Islet precursor cell (in vitro differentiated cells): ENCODE results near the gene IFI35.
A peak's percentile ranks its signal among the peaks of the same experiment; 100 is the strongest.

Source experiments
- DNase-seq: peaks from one replicate; pipeline ENCODE4 v3.0.0-alpha.2; 2018

Gene IFI35

DNA sequence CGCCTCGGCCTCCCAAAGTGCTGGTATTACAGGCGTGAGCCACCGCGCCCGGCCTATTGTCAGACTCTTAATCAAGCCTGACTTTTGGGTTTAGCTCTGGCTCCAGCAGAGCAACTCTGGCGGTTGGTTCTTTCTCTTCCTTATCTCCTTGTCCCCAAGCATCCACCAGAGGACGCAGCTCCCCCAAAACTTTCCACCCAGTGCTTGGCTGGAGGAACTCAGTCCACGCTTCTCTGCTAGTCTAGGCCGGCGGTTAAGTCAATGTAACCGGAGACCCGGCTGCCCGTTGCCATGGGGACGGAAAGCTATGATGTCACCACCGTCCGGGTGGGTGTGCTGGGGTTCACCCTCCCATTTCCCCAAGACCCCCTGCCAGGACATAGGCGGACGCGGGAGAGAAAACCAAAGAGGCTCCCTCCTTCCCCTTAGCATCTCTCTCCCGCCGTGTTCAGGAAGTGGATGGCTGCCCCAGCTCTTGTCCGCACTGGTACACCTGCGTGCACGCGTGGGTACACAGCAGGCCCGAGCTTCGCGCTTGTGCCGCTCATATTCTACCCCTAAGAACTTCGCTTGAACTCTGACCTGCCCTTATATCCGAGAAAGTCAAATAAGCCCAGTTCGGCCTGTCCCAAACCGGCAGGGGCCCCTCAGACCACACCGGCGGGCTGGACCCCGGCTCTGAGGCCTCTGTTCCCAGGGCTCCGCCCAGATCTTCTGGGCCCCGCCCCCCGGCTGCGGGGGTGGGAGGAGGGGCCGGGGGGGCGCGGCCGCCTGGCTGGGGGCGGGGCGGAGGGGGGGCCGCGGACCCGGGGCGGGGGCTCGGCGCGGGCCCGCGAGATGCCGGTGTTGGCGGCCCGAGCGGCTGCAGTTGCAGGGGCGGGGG is 18.1 kb downstream of the IFI35 start, which contains the start of gene RND2:
RND2 (plus strand) TSS at position 825 of the 883 bp plus-strand sequence. CDS start 117 bp downstream, outside the sequence.
- peak; percentile 99 for DNase-seq

DNA sequence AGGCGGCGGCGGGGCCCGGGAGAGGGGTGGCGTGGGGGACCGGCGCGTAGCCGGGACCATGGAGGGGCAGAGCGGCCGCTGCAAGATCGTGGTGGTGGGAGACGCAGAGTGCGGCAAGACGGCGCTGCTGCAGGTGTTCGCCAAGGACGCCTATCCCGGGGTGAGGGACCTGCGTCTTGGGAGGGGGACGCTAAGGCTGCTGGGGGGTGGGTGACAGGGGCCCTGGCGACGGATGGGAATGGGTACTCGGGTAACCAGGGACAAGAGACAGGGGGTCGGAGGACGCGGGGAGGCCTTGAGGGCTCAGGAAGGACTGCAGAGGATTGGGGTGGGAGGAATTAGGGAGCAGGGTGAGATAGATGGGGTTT is 18.7 kb downstream of the IFI35 start:
- DNase-seq, result no peak

DNA sequence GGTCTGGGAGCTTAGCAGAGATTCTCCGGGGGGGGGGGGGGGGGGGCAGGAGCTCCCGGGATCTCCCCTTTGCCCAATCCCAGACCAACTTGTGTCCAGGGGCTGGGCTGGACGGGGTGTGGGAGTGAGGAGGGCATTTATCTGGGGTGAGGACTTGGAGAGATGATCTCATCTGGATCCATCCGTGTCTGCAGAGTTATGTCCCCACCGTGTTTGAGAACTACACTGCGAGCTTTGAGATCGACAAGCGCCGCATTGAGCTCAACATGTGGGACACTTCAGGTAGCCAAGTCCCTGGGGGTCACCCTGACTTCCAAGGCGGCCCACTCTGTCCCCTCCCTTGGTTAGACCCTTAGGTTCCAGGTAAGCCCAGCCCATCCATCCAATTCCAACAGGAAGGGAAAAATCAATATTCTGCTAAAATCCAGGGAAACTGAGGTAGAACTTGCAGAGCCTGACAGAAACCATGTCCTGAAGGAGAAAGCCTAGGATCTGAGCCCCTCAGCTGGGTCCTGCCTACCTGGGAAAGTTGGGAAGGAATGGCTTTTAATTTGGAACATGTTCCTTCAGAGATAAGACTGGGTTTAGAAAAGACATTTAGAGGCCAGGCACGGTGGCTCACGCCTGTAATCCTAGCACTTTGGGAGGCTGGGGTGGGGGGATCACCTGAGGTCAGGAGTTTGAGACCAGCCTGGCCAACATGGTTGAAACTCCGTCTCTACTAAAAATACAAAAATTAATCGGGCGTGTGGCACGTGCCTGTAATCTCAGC is 19.4 kb downstream of the IFI35 start:
- no peak for DNase-seq

DNA sequence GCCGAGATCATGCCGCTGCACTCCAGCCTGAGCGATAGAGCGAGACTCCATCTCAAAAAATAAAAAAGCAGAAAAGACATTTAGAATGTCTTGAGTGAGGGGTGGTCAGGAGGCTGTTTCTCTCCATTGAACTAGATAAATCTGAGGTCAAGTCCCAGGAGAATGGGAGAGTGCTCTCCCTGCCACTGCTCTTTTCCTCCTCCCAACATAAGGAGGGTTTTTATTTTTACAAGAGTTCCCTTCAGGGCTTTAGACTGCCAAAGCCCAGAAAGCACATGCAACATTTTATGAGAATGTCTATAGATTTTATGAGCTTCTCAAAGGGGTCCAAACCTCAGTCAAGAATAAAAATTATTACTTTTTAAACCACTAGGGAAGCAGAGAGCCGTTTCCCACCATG is 20.0 kb downstream of the IFI35 start:
- DNase-seq, result no peak

DNA sequence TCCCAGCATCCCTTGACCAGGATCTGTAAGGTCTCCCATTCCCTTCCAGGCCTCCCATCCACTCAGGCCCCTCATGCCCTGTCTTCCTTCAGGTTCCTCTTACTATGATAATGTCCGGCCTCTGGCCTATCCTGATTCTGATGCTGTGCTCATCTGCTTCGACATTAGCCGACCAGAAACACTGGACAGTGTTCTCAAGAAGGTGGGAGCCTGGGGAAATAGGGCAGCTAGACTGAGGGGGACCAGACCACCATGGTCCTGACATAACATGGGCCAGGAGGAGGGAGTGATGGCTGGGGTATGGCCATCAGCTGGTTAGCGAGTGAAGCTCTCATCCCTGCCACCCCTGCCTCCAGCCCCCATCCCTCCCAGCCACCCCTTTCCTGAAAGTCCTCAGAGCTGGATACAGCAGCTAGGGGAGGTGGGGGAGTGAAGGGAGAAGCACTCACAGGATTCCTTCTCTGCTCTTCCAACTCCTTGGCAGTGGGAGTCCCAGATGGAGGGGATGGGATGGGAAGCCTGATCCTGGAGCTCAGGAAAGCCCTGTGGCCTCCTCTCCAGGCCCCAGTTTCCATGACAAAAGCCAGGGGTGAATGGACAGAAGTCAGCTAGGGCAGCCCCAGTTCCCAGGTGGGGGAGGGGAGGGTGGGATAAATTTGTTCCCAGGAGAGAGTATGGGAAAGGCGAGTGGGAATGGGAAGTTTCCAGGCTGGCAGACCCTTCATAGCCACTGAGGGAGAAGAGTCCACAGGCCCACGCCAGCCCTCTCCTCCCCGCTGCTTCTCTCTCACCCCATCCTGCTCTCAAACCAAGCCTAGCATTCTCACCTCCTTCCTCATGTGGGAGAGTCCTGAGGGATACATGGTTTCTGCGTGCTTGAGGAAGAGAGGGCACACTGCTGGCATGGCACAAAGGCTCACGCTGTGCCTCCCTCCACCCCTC is 20.8 kb downstream of the IFI35 start:
- no peak for DNase-seq

DNA sequence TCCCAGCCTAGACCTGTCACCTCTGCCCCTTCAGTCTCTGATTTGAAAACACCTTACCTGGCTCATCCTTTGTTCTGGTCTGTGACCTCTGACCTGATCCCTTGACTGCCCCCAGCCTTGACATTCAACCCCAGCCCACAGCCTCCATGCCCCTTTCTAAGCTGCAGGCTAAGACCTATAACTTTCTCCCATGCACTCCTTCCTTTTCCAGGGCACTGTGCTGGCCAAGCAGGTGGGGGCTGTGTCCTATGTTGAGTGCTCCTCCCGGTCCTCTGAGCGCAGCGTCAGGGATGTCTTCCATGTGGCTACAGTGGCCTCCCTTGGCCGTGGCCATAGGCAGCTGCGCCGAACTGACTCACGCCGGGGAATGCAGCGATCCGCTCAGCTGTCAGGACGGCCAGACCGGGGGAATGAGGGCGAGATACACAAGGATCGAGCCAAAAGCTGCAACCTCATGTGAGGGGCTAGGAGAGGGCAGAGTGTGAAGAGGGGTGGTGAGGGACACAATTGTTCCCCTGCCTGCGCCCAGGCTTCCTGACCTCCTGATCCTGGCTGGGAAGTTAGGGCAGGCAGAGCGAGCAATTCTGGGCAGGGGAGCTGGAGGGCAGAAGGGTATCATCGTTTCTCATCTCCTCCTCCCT is 21.8 kb downstream of the IFI35 start:
- DNase-seq, result no peak

DNA sequence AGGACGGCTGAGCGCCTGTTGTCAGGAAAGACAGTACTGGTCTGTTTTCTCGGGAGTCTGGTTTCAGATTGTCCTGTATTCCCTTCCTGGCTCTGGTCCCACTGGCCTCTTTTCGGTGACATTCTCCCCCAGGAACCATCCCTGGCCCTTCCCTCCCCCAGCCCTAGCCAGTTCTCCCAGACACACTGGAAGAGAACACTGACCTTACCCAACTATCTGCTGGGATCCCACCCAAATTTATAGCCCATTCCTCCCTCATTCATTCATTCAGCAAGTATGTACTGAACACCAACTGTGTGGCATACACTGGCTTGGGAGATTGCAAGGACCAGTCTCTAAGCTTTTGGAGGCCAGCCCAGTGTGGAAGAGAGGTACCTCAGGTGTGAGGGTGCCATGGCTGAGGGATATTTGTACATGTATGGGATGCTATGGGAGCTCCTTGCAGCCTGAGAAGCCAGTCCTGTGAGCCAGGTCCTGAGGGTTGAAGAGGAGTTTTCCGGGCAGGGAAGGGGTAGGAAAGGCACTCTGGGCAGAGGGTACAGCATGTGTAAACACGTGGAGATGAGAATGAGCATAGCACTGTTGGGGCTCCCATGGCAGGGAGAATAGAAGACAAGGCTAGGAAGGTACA is 23.7 kb downstream of the IFI35 start:
- no peak for DNase-seq

DNA sequence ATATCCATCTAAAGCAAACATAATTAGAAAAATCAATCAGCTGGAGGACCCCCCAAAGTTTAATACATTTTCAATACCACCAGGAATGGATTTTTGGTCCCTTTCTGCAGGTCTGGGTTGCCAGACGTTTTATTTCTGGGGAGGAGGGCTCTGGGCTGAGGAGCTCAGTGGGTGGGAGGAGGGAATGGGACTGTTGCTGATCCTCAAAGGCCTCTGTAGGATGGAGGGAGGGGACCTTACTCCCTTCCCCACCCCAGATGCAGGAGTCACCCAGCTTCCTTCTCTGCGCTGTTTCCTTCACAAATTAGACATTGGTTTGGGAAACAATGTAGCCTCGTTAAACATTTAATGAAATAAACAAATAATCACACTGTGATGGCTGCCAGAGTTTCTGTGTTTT is 25.1 kb downstream of the IFI35 start:
- DNase-seq, result no peak

DNA sequence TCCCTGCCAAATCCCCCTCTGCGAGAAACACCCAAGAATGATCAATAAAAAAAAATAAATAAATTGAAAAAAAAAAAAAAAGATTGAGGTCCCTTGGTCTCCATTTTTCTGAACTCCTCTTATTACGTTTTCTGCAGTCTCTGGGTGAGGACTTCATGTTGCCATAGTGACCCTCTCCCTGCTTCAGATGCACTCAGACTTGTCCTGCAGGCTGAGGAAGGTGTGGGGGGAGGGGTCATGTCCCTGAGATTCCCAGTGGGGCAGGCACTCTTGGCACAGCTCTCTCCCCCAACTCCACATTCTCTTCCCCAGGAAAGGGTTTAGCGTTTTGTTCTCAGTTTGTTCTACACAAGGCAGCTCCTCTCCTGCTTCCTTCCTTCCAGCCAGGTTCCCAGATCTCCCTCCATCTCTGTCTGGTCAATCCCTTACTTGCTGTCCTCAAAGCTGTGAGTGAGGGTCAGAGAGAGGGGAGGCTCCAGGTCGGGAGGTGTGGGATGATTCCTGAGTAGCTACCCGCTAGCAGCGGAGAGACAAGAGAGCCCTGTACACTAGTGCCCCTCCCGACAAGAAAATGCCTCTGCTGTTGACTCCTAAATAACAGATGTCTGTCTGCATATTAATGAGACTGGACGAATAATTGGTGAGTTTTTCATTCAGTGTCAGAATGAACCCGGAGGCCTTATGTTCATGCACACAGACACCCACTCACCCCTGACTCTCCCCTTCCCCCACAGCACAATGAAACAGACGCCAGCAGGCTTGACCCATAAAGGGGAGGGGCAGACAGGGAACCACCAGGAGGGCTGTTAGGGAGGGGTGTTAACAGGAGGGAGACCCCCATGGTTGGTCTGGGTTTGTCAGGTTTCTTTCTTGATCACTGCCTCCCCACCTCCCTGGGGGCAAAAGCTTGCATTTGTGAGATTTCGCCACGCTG is 27.6 kb downstream of the IFI35 start:
- peak; percentile 88 for DNase-seq

DNA sequence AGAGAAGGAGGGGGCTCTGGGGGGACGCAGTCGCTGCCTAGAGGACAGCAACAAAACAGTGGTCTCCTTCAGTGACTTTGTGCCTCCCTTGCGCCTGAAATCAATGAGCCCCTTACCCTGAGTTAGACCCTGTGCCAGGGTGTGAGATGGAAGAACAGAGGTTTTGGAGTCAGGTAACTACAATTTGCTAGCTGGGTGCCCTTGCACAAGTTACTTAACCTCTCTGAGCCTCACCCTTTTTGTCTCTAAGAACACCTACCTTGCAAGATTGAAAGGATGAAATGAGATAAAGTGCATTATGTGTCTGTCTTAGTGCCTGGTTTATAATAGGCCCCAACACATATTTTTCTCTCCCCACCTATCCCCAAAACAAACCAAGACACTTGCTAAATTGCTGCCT is 28.3 kb downstream of the IFI35 start:
- no peak for DNase-seq

DNA sequence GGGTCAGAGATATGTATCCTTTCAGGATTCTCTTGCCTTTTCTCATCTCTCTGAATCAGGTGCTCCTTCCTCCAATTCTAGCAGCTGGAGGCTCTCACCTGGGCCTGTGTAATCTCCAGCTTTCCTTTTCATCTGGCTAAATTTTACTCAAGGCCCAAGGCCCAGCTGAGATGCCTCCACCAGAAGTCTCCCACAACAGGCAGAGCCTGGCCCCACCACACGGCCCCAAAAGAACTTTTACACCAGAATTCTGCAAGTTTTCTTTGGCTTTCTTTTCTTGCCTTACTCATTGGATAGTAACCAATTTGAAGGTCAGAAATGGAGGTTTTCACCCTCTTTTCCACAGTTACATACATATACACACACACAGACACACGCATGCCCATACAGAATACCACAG is 33.1 kb downstream of the IFI35 start:
- no peak for DNase-seq

DNA sequence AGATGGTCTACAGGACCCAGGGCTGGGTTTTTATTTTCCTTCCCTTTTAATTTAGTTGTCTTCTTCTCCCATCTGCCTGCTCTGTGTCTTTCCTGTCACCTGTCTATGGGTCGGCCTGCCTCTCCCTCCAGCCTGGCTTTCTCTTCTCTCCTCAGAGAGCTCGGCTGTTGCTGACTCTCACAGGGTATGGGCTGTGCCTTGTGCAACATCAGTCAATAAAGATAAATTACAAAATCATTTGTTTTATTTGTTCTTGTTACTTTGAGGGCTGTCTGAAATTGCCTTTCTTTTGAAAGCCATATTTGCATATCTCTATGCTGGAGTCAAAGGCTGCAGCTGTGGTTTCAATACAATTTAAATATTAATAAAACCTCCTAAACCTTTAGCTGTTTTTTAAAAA is 34.1 kb downstream of the IFI35 start:
- no peak for DNase-seq

DNA sequence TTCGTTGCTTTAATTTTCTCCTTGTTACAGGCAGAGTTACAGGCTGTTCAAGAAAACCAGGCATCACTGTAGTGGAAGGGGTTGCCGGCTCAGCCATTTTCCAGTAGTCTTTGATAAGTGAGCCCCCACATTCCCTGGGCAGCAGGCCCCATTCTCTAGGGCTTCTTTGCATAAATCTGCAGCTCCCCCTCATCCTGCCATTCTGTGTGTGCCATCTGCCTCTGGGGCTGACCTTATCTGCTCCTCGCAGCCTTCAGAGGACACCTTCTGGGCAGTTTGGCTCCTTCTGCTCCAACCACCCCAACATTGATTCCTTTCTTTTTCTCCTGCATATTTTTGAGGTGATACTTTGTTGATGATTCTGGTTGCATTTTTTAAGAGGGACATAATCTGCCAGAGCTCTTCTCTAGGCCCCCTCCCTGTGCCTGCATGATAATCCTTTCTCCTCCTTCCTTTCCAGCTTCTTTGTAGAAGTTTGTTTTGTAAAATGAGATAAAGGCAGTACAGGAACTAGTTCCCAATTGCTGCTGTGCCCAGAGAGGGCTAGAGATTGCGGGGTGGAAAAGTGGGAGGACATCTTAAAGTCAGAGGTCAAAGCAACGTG is 35.5 kb downstream of the IFI35 start:
- DNase-seq, result no peak

DNA sequence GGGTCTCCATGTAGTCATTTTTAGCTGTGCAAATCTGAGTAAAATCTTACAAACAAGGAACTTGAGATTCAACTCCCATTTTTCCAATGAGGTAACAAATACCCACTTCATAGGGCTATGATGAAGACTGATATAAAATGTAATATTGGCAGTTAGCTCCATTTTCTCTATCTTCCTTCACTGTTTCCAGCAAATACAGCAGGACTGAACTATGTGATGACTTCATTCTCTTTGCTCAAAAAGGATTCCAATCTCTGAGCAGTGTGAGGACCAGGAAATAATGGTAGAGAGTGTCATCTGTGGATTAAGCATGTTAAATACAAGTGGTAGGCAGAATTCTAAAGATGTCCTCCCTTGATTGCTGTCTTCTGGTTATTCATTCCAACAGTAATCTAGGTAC is 36.7 kb downstream of the IFI35 start:
- DNase-seq, result no peak

DNA sequence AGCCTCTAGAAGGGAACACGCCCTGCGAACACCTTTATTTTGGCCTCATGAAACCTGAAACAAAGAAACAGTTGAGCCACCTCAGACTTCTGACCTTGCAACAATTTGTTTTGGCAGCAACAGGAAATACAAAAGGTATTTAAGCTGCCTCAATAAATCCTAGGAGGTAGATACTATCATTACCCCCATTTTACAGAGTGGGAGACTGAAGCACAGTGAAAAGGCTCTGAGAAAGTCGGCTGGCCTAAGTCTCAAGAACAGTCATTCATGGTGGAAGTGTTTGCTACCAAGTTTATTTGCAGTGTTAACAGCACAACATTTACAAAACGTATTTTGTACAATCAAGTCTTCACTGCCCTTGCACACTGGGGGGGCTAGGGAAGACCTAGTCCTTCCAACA is 37.4 kb downstream of the IFI35 start:
- DNase-seq, result no peak

DNA sequence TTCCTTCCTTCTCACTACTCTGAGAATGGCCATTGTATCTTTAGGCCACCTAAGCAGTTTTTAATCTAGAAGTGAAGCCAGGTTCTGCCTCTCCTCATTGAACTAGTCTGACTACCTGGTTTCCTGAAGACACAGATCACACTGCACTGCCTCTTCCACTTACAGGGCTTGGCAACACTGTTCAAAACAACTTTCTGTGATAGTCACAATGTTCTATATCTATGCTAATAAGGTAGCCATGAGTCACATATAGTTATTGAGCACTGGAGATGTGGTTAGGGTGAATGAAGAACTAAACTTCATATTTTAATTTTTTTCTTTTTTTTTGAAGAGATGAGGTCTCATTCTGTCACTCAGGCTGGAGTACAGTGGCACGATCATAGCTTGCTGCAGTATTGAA is 45.4 kb downstream of the IFI35 start:
- DNase-seq, result peak; percentile 21

DNA sequence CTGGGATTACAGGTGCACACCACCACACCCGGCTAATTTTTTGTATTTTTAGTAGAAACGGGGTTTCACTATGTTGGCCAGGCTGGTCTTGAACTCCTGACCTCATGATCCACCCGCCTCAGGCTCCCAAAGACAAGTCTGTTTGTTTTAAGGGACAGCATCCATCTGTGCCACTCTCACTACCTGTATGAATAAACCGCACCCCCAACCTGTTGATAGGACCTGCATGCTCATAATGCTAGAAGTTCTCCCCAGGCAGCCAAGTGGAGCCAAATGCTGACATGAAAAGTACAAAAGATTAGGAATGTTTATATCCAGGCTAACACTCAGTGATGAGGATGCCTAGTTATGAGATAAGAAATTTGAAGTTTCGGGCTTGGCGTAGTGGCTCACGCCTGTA is 46.4 kb downstream of the IFI35 start:
- peak; percentile 14 for DNase-seq

DNA sequence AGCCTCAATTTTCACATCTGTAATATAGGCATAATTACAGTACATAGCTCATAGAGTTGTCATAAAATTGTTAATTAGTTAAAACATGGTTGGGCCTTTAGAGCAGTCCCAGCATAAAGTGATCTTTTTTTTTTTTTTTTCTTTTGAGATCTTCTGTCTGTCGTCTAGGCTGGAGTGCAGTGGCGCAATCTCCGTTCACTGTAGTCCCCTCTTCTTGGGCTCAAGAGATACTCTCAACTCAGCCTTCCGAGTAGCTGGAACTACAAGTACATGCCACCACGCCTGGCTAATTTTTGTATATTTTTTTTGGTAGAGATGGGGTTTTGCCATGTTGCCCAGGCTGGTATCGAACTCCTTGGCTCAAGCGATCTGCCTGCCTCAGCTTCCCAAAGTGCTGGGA is 49.5 kb downstream of the IFI35 start:
- DNase-seq, result no peak

DNA sequence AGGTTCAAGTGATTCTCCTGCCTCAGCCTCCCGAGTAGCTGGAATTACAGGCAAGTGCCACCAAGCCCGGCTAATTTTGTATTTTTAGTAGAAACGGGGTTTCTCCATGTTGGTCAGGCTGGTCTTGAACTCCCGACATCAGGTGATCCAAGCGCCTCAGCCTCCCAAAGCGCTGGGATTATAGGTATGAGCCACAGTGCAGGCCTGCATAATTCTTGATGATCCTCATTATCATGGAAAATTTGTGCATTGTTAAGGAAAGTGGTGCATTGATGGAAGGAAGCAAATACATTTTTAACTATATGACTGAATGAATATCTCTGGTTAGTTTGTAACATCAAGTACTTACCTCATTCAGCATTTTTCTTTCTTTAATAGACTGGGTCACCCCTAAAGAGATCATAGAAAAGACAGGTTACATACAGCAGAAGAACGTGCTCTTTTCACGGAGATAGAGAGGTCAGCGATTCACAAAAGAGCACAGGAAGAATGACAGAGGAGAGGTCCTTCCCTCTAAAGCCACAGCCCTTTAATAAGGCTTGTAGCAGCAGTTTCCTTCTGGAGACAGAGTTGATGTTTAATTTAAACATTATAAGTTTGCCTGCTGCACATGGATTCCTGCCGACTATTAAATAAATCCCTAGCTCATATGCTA is 56.5 kb downstream of the IFI35 start:
- DNase-seq, result no peak
